DOHH2 (cell line): Measurements from ENCODE around the gene OSBPL3.

Experiments
- H3F3A ChIP-seq: fragments of 200-600 bp; sonication (generic), shearing (Covaris generic); 2 replicates; pipeline ENCODE4 v1.6.0; 2016; ENCODE audit warnings: antibody characterized with exemption, mild to moderate bottlenecking; ENCODE audit not compliant: control insufficient read depth, insufficient read depth
- H3K27ac ChIP-seq: fragments of 200-600 bp; sonication (generic); 2 replicates; pipeline ENCODE4 v1.5.1; 2014; ENCODE audit warnings: low read depth, mild to moderate bottlenecking, low read length, moderate library complexity
- H3K27me3 ChIP-seq: fragments of 200-600 bp; sonication (generic); 2 replicates; pipeline ENCODE4 v1.6.1; 2014; ENCODE audit warnings: mild to moderate bottlenecking, low read length, mixed read lengths; ENCODE audit not compliant: control insufficient read depth
- H3K36me3 ChIP-seq: fragments of 200-600 bp; sonication (generic); 2 replicates; pipeline ENCODE4 v1.6.1; 2014; ENCODE audit warnings: mild to moderate bottlenecking, low read length, moderate library complexity, mixed read lengths; ENCODE audit not compliant: control insufficient read depth
- H3K4me1 ChIP-seq: fragments of 200-600 bp; sonication (generic); 2 replicates; pipeline ENCODE4 v1.6.1; 2014; ENCODE audit warnings: mild to moderate bottlenecking, low read length, mixed read lengths; ENCODE audit not compliant: control insufficient read depth
- H3K4me2 ChIP-seq: fragments of 200-600 bp; sonication (generic); 2 replicates; pipeline ENCODE4 v1.6.0; 2014; ENCODE audit warnings: mild to moderate bottlenecking, low read length, moderate library complexity
- H3K4me3 ChIP-seq: fragments of 200-600 bp; sonication (generic); 2 replicates; pipeline ENCODE4 v1.5.1; 2014; ENCODE audit warnings: mild to moderate bottlenecking, low read length, mixed read lengths
- H3K79me2 ChIP-seq: fragments of 200-600 bp; sonication (generic); 2 replicates; pipeline ENCODE4 v1.6.1; 2014; ENCODE audit warnings: mild to moderate bottlenecking, low read length, mixed read lengths; ENCODE audit not compliant: control insufficient read depth
- H3K9me2 ChIP-seq: fragments of 200-600 bp; sonication (generic); replicated peaks from 2 replicates; pipeline ENCODE4 v1.6.1; 2014; ENCODE audit warnings: mild to moderate bottlenecking, low read length, mixed read lengths; ENCODE audit not compliant: control insufficient read depth
- H3K9me3 ChIP-seq: fragments of 200-600 bp; sonication (generic); 2 replicates; pipeline ENCODE4 v1.6.1; 2014; ENCODE audit warnings: antibody characterized with exemption, low read length, mixed read lengths; ENCODE audit not compliant: control insufficient read depth, insufficient read depth
- H4K20me1 ChIP-seq: fragments of 200-600 bp; sonication (generic); 2 replicates; pipeline ENCODE4 v1.6.0; 2014; ENCODE audit warnings: low read depth, mild to moderate bottlenecking, antibody characterized with exemption, low read length, moderate library complexity; ENCODE audit not compliant: control insufficient read depth, insufficient read depth
- EZH2phosphoT487 ChIP-seq: fragments of 200-600 bp; sonication (generic); IDR thresholded peaks from 2 replicates; pipeline ENCODE4 v1.6.1; 2017; ENCODE audit warnings: borderline replicate concordance, mild to moderate bottlenecking, antibody characterized with exemption, low read length, moderate library complexity, mixed read lengths
- TF ChIP-seq, protein P1 (sequence below): fragments of 200-600 bp; sonication (generic); IDR thresholded peaks from one replicate; pipeline ENCODE4 v1.5.1; 2014; ENCODE audit warnings: antibody characterized with exemption, mild to moderate bottlenecking, low read depth, low read length; ENCODE audit not compliant: poor library complexity, severe bottlenecking

The OSBPL3 gene

DNA sequence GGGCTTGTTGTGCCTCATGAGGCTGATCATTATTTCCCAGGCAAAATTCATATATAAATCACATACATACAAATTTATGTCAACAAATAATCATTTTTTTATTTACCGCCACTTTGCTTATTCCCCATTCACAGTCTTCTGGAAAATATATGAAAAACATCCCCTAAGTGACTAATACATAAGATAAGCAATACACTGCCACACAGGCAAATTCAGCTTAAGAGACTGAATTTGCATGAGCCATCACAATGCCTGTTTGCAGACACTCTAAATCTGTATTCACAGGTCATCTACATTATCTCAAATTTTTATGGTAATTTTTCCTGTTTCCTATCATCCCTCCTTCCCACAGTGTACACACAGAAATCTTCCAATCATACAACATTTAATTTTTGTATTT, 13.2 kb downstream of the OSBPL3 start:
- Histone ChIP-seq H3K4me3 (peak overlapping the region; percentile 6), H3K36me3 (no peaks in the 10 kb centered on the region), H3K9me2 (no peaks in the 10 kb centered on the region), H3K27me3 (no peaks in the 10 kb centered on the region), H3K4me2 (peak overlapping the region; percentile 60), H3K79me2 (peaks cover 99% of the 10 kb centered on the region), H3F3A (peaks cover 28% of the 10 kb centered on the region), H3K9me3 (no peaks in the 10 kb centered on the region), H4K20me1 (peaks cover 32% of the 10 kb centered on the region), H3K4me1 (peaks cover 87% of the 10 kb centered on the region), H3K27ac (peak overlapping the region; percentile 72)
- TF ChIP-seq EZH2phosphoT487: no peak
- TF ChIP-seq, protein P1, sequence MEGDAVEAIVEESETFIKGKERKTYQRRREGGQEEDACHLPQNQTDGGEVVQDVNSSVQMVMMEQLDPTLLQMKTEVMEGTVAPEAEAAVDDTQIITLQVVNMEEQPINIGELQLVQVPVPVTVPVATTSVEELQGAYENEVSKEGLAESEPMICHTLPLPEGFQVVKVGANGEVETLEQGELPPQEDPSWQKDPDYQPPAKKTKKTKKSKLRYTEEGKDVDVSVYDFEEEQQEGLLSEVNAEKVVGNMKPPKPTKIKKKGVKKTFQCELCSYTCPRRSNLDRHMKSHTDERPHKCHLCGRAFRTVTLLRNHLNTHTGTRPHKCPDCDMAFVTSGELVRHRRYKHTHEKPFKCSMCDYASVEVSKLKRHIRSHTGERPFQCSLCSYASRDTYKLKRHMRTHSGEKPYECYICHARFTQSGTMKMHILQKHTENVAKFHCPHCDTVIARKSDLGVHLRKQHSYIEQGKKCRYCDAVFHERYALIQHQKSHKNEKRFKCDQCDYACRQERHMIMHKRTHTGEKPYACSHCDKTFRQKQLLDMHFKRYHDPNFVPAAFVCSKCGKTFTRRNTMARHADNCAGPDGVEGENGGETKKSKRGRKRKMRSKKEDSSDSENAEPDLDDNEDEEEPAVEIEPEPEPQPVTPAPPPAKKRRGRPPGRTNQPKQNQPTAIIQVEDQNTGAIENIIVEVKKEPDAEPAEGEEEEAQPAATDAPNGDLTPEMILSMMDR: no peak

GRCh38 chr7:24965831-24966708, 13.9 kb downstream of the OSBPL3 start:
- peak overlapping the region; percentile 37 for H3K4me3 ChIP-seq
- H3K9me2 ChIP-seq: no peaks in the 10 kb centered on the region
- TF ChIP-seq EZH2phosphoT487: no peak
- TF ChIP-seq, protein P1: no peak
- H3K27me3 ChIP-seq: no peaks in the 10 kb centered on the region
- peaks cover 99% of the 10 kb centered on the region for H3K79me2 ChIP-seq
- H3K9me3 ChIP-seq: no peaks in the 10 kb centered on the region
- peaks cover 34% of the 10 kb centered on the region for H4K20me1 ChIP-seq
- H3K27ac ChIP-seq: peak overlapping the region; percentile 72
- H3K4me2 ChIP-seq: peak overlapping the region; percentile 60
- H3K4me1 ChIP-seq: peaks cover 87% of the 10 kb centered on the region
- H3K36me3 ChIP-seq: peaks cover 4% of the 10 kb centered on the region; the same call in 1 of the 2 replicates
- peaks cover 28% of the 10 kb centered on the region for H3F3A ChIP-seq

- H3K9me2 ChIP-seq: no peaks in the 10 kb centered on the region
- no peak for TF ChIP-seq EZH2phosphoT487
- TF ChIP-seq, protein P1: no peak
- 0 out of 2 replicates have a peak overlapping the region, but pooled peaks have one; percentile 10 for H3K4me2 ChIP-seq
- no peaks in the 10 kb centered on the region for H3K27me3 ChIP-seq
- H3F3A ChIP-seq: peaks cover 28% of the 10 kb centered on the region
- H3K36me3 ChIP-seq: peaks cover 14% of the 10 kb centered on the region; the same call in 1 of the 2 replicates
- H3K4me1 ChIP-seq: peaks cover 90% of the 10 kb centered on the region
- no peak overlapping the region for H3K4me3 ChIP-seq
- H3K9me3 ChIP-seq: no peaks in the 10 kb centered on the region
- no peak overlapping the region for H3K27ac ChIP-seq
- H3K79me2 ChIP-seq: peaks cover 99% of the 10 kb centered on the region
- peaks cover 42% of the 10 kb centered on the region for H4K20me1 ChIP-seq
These were observed 15.8 kb downstream of the OSBPL3 start for GRCh38 chr7:24964191-24964590.
